Measurements from ENCODE around the gene MRAP. TPM values are rescaled to one million over a fixed set of nuclear protein-coding genes. Genes with fewer than 3 reads are reported as not detected.

The MRAP gene
- total RNA-seq, 1 donor from 2014 or later, result 149 TPM

DNA sequence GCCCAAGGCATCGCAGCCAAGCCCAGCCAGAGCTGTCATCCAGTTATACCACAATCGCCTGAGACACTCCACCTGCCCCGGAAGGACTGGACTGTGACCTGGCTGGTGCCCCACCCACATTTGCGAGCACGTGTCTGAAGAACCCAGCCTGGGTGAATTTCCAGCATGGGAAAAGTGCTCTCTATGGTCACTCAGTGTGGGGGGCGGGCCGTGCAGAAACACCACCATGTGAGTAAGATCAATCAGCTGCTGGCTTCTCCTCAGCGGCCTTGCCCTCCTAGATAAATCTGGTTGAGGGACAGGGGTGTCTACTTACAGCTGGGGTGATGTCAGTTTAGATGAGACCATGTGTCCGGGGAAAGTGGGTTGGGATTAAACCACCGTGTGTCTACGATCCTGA lies 49.3 kb downstream of the MRAP start:
- DNase-seq (ENCODE audit: low spot score), result no peak

DNA sequence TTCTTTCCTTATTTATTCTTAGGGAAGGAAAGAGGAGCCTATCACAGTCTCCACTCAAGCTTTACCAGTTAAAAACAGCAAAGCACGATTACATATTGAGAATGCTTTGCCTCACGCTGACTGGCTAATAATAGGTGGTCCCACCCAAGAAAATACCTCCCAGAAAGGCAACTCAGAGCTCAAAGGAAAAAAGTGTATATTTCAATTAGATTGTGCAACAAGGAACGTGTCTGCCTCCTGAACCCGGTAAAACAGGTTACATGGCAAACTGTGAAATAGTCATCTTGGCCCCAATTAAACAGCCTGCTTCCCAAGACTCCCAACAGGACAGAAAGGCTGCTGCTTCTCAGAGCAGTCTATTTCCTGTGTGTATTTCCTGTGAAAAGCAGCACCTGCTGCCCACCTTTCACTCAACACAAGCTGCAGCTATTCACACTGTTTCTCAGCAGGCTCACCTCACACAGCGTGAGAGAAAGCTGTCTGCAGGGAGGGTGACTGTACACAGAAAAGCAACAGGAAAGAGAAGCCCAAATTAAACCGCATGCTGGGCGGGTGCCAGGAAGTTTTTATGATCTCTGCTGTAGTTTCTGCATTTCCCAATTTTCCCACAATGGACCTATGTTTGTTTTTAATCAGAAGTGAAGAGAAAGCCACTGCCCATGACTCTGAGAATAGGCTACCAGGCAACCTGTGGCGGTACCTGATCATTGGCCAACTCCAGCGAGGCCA lies 50.1 kb downstream of the MRAP start:
- DNase-seq (ENCODE audit: low spot score), result no peak

DNA sequence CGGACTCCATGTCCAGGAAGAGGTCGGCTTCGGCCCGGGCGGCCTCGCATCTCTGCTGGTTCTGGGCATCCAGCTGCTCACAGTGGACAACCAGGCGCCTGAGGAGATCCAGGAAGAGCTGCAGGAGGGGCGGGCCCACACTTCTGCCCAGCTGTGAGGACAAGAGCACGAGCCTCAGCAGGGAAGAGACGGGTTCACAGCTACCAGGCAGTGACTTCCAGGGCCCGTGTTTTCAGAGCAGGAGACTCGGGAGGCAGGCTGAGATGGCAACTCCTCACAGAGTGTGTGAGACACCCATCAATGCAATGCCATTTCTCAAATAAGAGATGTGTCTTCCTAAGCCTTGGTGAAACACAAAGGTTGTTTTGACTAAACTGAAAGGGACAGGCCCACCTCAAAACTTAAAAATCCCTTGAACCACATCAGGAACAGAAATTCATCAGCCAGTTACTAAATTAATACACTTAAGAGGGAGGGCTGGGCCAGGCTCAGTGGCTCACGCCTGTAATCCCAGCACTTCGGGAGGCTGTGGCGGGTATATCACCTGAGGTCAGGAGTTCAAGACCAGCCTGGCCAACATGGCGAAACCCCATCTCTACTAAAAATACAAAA lies 50.8 kb downstream of the MRAP start:
- no peak for DNase-seq (ENCODE audit: low spot score)

DNA sequence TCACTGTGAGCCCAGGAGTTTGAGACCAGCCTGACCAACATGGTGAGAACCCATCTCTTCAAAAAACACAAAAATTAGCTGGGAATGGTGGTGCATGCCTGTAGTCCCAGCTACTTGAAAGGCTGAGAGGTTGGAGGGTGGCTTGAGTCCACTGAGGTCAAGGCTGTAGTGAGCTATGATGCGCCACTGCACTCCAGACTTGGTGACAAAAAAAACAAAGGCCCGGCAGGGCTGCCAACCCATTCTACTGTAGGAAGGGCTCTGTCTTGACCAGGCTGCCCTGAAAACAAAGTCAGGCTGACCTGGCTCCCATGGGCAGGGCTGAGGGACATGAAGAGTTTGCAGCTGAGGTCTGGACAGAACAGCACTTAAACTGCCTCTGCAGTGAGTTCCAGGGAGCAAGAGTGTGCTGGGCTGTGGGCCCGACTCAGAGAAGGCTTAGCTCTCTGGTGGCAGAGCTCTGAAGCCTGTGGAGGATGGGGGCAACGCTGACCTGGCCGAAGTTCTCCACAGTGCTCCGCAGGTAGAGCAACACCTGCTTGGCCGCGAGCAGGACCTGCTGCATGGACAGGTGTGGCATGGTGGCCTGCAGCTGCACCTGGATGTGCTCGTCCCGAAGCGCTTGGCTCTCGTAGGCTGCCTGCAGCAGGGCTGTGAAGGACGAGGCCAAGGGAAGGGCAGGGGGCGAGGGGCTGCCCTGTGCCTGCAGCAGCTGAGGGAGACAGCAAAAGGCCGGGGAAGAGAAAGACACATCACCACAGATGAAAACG lies 51.7 kb downstream of the MRAP start:
- no peak for DNase-seq (ENCODE audit: low spot score)

DNA sequence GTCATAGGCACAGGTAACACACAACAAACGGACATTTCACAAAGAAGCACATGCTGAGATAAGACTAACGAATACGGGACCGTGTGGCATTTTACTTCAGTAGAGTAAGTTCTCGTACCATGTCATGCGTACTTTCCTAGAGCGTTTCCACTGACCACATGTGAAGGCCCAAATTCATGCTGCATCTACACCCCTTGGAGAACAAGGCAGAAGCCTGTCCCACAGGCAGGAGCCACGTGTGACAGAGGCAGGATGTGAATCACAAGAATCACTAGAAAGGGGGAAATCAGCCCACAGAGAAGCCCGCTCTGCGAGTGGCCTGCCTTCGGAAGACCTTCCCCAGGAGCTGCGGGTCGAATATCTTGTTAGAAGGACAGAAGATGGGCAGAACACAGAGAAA lies 52.3 kb downstream of the MRAP start:
- no peak for DNase-seq (ENCODE audit: low spot score)

DNA sequence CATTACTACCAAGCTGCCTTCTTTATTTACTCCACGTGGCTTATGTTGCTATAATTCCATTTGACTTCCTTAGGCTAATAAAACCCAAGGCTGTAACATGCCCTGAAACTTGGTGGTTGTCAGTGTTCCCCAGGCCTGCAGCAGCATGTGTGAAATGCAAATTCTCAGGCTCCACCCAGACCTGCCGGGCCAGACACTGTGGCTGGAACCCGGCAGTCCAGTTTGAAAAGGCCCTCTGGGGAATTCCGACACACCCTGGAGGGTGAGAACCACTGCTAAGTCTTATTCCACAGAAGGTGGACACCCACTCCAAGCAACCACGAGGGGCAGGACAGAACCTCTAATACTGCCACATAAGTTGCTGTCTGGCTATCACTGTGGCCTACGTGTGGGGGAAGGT lies 52.8 kb downstream of the MRAP start:
- DNase-seq (ENCODE audit: low spot score), result no peak

DNA sequence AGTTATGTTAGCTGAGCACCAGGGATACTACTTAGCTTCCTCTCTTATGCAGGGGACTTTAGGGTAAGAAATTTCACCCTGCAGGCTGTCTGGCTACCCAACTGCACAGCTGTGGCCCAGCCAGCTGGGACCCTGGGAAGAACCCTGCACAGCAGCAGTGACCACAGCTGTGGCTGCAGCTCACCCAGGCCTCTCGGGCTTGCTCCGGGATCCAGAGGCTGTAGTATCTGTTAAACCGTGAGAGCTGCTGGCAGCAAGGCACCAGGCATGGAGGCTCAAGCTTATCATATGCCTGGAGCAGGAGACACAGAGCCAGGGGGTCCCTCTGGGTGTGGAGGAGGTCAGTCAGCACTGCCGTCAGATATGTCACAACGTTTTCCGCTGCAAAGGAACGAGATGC lies 53.9 kb downstream of the MRAP start:
- DNase-seq (ENCODE audit: low spot score), result no peak

DNA sequence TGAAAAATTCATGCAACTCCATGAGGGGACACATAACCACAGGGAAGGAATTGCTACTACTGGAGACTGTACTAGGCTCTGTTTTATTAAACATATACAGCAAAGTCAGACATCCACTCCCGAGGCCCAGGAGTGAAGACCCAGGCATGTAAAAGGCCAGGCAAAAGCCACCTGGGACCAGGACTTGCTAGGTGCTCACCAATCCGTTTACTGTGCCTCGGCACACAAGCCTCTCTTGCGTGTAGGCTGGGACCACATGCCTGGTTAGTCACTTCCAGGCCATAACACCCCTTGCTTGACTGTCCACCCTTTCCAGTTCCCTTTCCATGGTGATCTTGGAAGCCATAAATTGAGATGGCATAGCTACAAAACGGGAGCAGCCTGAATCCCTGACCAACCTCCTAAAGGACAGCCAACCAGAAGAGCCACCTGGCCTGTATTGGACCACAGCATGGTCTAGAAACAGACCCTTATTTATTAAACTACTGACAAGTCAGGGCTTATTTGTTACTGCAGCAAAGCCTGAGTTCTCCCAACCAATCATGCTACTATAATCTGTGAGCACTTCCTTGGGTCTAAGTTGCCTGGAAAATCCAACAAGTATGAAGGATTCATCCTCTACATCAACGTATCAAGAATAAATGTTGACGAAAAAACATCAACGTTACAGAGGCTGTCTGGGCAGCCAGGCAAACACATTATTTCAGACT lies 54.5 kb downstream of the MRAP start:
- DNase-seq (ENCODE audit: low spot score), result no peak

DNA sequence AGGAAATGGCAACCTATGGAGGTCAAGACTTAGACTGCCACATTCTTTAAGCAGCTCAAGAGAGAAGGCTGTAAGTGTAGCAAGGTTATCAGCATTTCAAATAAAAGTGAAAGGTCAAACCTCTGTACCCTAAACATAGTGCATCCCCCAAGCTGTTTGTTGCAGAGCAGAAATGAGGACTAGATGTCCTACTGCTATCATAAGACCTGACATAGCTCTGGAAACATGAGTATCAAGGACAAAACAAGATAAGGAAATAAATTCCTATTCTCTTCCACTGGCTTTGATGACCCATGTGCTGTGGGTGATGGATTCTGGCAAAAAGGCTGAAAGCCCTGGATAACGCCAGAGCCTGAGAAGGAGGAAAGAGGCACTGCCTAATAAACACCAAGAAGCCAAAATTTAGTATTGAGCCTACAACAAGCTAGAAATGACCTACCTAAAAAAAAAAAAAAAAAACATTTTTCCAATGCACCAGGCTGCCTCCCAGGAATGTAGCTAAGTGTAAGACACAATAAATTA lies 58.3 kb downstream of the MRAP start:
- DNase-seq (ENCODE audit: low spot score), result no peak

DNA sequence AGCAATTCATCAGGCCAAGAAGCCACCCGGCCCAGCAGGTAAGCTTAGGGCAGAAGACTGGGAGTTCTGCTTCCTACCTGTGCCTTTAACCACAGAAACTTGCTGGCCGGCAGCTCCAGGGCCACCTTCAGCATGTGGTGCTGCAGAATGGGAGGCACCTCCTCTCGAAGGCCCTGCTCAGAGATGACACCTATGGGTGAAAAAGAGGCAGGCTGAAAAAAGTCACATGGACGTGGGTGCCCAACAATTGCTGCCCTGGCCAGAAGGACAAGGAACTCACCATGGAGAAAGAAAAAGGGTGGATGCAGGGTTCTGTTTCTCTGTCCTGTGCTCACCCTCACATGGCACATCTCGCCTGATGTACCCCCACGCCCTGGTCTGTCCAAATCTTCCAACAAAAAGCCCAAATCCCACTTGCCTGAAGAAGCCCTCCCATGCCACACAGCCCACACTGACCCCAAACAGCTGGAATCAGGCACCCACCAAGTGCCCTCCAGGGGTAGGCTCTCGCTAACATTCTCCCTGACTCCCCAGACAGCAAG lies 61.1 kb downstream of the MRAP start:
- no peak for DNase-seq (ENCODE audit: low spot score)

DNA sequence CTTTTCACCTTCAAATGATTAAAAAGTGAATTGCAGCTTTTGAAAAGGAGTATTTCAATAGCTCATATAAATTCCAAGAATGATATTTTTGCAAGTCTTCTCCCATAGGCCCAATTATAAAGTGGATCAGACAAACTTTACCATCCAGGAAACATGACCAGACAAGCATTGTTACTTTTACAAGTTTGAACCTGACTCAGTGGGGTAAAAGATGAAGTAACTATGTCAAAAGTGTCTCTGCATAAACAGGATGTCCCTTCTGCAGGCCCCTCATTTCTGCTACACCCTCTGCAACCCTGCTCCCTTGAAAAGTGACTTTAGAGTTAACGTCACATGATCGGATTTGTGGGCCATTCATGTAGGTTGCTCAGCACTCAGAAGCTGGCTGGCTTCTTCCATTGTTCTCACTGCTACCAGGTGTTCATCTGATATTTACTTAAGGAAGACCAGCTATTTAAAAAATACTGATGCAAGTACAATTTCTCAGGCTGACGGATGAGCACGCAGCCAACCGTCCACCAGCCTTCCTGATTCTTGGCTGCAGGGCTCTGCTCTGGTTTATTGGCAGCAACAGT lies 61.8 kb downstream of the MRAP start:
- no peak for DNase-seq (ENCODE audit: low spot score)

Other genes with a start within 250 kb of the MRAP start
- gene MIS18A, start 19.8 kb upstream of the MRAP start, total RNA-seq, result 5.4 TPM
- 21.5 TPM for gene URB1, start 94.2 kb downstream of the MRAP start, total RNA-seq
- gene EVA1C, start 113.9 kb downstream of the MRAP start, total RNA-seq, result 50.3 TPM

Measured in mesenteric fat pad (tissue), 1 donor.